GM19023 (cell line): ENCODE measurements around the gene FGF5.

Source experiments
- ATAC-seq: cut with Tn5 transposase; IDR thresholded peaks from one replicate; pipeline ENCODE4 v1.9.1; 2021; ENCODE audit warnings: mild to moderate bottlenecking, moderate library complexity; ENCODE audit not compliant: unreplicated experiment

FGF5 gene

GRCh38 chr4:80335226-80335553 is 68.7 kb downstream of the FGF5 start:
- ATAC-seq = no peak

GRCh38 chr4:80335554-80336358 is 69.3 kb downstream of the FGF5 start, which contains the start of gene CFAP299:
Gene CFAP299 (plus strand): TSS chr4:80335730.
- ATAC-seq = peak; percentile 98

GRCh38 chr4:80336582-80336981 is 70.1 kb downstream of the FGF5 start:
- no peak for ATAC-seq

GRCh38 chr4:80340036-80340435 is 73.6 kb downstream of the FGF5 start:
- ATAC-seq = no peak
